Astrocyte of the cerebellum (primary cell): ENCODE results near the gene THAP4.

ENCODE experiments used
- DNase-seq: peaks from one replicate; pipeline ENCODE4 v3.0.0-alpha.2; 2011; ENCODE audit warnings: low read depth
- H3K4me3 ChIP-seq: 2 replicates; pipeline ENCODE4 v1.5.1; 2011; ENCODE audit warnings: mild to moderate bottlenecking, low read depth, low read length, moderate library complexity
- in situ Hi-C: cut with HindIII; loops from 2 replicates; pipeline ENCODE4 v1.10.0; 2017; ENCODE audit warnings: low sequenced_read_pairs
- TF ChIP-seq, protein P1 (sequence below): IDR thresholded peaks from 2 replicates; pipeline ENCODE4 v1.5.1; 2012; ENCODE audit warnings: low read length, low read depth, moderate library complexity, mild to moderate bottlenecking; ENCODE audit errors: missing control alignments

Gene THAP4

DNA sequence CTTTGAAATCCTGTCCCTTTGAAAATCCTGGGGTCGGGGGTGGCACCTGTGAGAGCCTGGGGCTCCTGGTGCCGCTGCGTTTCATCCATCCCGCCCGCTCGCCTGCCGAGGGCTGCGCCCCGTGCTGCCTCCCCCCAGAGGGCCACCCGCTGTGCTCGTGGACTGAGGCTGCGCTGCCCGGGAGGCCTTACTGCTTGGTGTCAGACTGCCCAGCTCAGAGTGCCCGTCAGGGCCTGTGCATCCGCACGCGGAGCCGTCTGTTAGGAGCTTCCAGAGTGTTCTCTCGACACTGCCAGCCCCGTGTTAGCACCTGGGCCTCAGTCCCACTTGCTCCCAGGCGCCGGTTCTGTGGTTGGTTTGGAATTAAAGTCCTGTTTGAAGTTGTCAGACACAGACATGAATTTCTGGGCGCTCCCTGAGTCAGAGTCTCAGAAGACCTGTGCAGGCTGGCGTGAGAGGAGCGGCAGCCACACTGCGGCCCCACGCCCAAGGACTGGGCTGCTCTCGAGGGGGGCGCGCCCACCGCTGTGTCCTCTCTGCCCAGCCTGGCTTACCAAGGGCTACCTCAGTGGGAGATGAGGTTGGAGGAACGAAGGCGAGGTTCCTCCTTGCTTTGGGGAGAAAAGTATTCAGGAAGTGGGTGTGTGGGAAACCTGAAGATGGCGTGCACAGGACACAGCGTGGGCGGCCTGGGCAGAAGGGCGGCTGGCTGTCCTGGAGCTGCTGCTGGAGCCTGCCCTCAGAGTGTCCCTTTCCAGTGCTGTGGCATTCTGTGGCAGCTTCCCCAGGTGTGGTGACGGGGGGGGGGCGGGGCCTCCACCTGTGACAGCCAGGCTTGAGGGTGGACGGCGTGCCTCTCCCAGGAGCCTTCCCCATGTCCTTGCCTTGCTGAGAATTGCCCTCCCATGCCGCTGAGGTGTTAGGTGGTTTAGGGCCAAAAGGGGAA, 35.6 kb upstream of the THAP4 start:
- TF ChIP-seq, protein P1, sequence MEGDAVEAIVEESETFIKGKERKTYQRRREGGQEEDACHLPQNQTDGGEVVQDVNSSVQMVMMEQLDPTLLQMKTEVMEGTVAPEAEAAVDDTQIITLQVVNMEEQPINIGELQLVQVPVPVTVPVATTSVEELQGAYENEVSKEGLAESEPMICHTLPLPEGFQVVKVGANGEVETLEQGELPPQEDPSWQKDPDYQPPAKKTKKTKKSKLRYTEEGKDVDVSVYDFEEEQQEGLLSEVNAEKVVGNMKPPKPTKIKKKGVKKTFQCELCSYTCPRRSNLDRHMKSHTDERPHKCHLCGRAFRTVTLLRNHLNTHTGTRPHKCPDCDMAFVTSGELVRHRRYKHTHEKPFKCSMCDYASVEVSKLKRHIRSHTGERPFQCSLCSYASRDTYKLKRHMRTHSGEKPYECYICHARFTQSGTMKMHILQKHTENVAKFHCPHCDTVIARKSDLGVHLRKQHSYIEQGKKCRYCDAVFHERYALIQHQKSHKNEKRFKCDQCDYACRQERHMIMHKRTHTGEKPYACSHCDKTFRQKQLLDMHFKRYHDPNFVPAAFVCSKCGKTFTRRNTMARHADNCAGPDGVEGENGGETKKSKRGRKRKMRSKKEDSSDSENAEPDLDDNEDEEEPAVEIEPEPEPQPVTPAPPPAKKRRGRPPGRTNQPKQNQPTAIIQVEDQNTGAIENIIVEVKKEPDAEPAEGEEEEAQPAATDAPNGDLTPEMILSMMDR = no peak
- no peak for DNase-seq
- in situ Hi-C loops = loop anchor here (10.0 kb wide), 1 partner anchor 52 kb away; no protein-coding TSS in a partner anchor
- H3K4me3 ChIP-seq = no peak overlapping the region

DNA sequence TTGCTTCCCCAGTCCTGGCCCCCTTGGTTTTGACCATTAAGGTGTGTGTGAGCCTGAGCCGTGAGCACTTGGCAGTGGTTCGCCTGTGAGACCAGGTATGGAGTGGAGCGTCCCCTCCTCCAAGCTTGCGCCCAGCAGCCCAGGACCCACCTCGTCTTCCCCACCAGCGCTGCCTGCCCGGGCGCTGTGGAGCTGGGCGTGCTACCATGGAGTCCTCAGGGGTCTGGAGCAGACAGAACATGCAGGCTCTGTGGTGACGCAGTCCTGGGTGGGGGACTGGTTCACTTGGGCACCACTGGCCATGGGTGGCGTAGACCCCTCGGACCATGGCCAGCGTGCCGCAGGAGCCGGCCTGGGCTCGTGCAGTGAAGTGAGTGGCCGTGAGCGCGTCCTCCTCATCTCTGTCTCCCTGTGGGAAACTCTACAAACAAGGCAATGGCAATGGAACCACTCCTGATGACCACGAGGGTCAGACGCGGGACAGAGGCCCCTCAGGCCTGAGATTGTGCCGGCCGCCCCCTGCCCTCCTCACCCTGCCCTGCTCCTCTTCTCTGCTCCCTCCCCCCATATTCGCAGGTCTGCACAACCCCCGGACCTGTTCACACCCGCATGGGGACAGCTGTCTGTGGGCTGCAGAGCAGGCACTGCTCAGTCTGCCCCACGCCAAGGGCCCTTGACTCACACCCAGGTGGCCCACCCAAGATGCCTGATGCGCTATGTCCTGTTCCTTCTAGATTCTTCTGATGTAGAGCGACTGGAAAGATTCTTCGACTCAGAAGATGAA, 34.7 kb upstream of the THAP4 start:
- no peak overlapping the region for H3K4me3 ChIP-seq
- DNase-seq = no peak
- in situ Hi-C loops = loop anchor here (10.0 kb wide), 1 partner anchor 53 kb away; no protein-coding TSS in a partner anchor
- TF ChIP-seq, protein P1 = no peak

DNA sequence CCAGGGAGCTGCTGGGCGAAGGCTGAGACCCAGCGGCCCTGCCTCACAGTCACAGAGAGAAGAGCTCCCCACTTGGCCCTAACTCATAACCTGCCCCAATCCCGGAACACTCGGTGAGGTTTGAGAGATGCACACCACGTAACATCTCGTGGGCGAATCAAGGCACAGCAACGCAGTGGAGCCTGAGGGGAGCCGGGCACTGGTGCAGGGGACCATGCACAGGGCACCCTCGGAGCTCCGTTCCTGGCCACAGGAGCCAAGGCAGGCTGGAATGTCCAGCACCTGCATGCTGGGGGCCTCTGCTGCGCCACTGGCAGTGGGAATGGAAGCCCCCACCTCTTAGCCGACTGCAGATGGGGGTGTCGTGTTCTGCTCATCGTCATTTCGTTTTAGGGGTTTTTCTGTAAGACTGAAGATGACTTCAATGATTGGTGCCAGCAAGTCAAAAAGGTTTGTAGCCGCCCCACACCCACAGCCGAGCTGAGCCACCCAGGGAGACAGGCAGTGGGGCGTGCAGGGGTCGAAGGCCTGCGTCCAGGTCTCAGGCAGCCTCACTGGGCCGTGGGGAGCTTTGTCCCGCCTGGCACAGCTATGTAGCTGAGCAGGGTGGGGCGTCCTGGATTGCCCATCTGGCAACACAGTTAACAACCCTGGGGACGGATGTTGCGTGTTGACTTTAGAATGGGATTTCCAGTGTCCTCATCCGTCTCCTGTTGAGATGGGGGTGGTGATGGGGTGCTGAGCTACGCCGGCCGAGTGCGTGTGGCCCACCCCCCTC, 33.6 kb upstream of the THAP4 start:
- TF ChIP-seq, protein P1 = no peak
- in situ Hi-C loops = loop anchor here (10.0 kb wide), 1 partner anchor 54 kb away; no protein-coding TSS in a partner anchor
- no peak for DNase-seq
- no peak overlapping the region for H3K4me3 ChIP-seq

DNA sequence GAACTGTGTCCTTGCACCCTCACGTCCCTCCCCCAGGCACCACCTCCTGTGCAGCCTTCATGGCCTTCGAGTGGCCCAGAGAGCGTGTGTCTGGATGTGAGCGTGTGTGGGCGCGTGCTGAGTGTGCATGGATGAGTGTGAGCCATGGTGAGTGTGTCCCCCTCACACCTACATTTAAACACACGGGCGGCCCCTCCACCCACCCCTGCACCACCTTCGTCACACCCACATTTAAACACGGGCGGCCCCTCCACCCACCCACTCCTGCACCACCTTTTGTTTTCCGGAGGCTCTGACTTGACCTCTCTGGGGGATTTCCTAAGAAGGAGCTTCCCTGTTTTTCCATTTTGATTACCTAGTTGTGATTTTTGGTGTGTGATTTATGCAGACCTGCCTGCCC, 31.9 kb upstream of the THAP4 start:
- in situ Hi-C loops = no loop called here
- TF ChIP-seq, protein P1 = no peak
- DNase-seq = no peak
- no peak overlapping the region for H3K4me3 ChIP-seq

DNA sequence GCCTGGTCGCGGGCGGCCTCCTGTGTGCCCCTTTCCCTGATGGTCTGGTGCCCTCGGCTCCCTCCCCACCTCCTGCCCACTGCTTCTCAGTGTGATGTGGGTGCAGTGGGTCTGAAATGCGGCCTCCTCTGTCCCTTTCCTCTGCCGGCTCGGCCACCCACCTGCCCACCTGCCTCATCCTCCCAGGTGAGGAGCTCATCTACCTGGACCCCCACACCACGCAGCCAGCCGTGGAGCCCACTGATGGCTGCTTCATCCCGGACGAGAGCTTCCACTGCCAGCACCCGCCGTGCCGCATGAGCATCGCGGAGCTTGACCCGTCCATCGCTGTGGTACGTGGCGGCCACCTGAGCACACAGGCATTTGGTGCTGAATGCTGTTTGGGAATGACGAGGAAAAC, 31.4 kb upstream of the THAP4 start:
- TF ChIP-seq, protein P1 = no peak
- DNase-seq = no peak
- in situ Hi-C loops = no loop called here

More for the DNA sequence above, 31.4 kb upstream of the THAP4 start:
- no peak overlapping the region for H3K4me3 ChIP-seq
